CD4-positive, alpha-beta T cell treated with Interleukin-6 at 100 ng/mL for 8 hours (primary cell): ENCODE results near the gene ARSG.
"Not testable (repeated sequence)": the region's sequence is repeated elsewhere in the genome, so short reads cannot be mapped to it uniquely, and the experiment has no call there.

Experiments
- DNase-seq: peaks from one replicate; pipeline ENCODE4 v3.0.0-alpha.2; 2020; ENCODE audit warnings: mixed read lengths, low spot score

Gene ARSG

GRCh38 chr17:68277807-68278206 is 13.5 kb upstream of the ARSG start:
- DNase-seq, result no peak

- not testable (repeated sequence) for DNase-seq
Observed at GRCh38 chr17:68281965-68282364, 9.3 kb upstream of the ARSG start.

GRCh38 chr17:68288375-68288774 is 2.9 kb upstream of the ARSG start:
- DNase-seq, result no peak

- DNase-seq, result no peak
Observed at GRCh38 chr17:68288804-68289203, 2.5 kb upstream of the ARSG start.

GRCh38 chr17:68289473-68289872 is 1.8 kb upstream of the ARSG start:
- no peak for DNase-seq

GRCh38 chr17:68289936-68290267 is 1.4 kb upstream of the ARSG start:
- DNase-seq, result no peak

GRCh38 chr17:68290268-68290954 is 884 bp upstream of the ARSG start:
- DNase-seq, result peak; percentile 52

- peak; percentile 94 for DNase-seq
Observed at GRCh38 chr17:68291836-68292688, 767 bp downstream of the ARSG start.

- DNase-seq, result no peak
Observed at GRCh38 chr17:68292689-68293040, 1.4 kb downstream of the ARSG start.

GRCh38 chr17:68293490-68294195 is 2.3 kb downstream of the ARSG start:
- no peak for DNase-seq

- DNase-seq, result no peak
Observed at GRCh38 chr17:68294196-68294555, 2.9 kb downstream of the ARSG start.

GRCh38 chr17:68294617-68295016 is 3.3 kb downstream of the ARSG start:
- no peak for DNase-seq

GRCh38 chr17:68295086-68295485 is 3.8 kb downstream of the ARSG start:
- no peak for DNase-seq

- DNase-seq, result peak; percentile 79
Observed at GRCh38 chr17:68296217-68297191, 5.2 kb downstream of the ARSG start.

GRCh38 chr17:68297195-68297594 is 5.9 kb downstream of the ARSG start:
- no peak for DNase-seq

- DNase-seq, result no peak
Observed at GRCh38 chr17:68298601-68299000, 7.3 kb downstream of the ARSG start.

- no peak for DNase-seq
Observed at GRCh38 chr17:68299817-68300216, 8.5 kb downstream of the ARSG start.

GRCh38 chr17:68301438-68301959 is 10.2 kb downstream of the ARSG start:
- no peak for DNase-seq

- no peak for DNase-seq
Observed at GRCh38 chr17:68302066-68302564, 10.8 kb downstream of the ARSG start.

GRCh38 chr17:68302666-68303065 is 11.4 kb downstream of the ARSG start:
- no peak for DNase-seq

GRCh38 chr17:68304706-68305105 is 13.4 kb downstream of the ARSG start:
- no peak for DNase-seq
